CD14-positive monocyte (primary cell): ENCODE results near the gene ITGAV. TPM values are rescaled to one million over a fixed set of nuclear protein-coding genes. Genes with fewer than 3 reads are reported as not detected.

Experiments
- DNase-seq, 3 donors: peaks; one replicate each; pipeline ENCODE4 v3.0.0-alpha.2; 2011 to 2022
- H2AFZ ChIP-seq: 2 replicates; pipeline ENCODE4 v1.6.0; 2012; ENCODE audit warnings: mild to moderate bottlenecking, low read depth, low read length, inconsistent platforms; ENCODE audit not compliant: insufficient read depth, poor library complexity, severe bottlenecking
- H3K27ac ChIP-seq, 2 donors: 1 replicate in 1 of 2; 2 replicates in 1 of 2; pipeline ENCODE4 v1.5.1; 2012 to 2013; ENCODE audit warnings: low read length in 2 of 2, control low read depth in 1 of 2, inconsistent platforms in 1 of 2, low read depth in 1 of 2, mild to moderate bottlenecking in 1 of 2
- H3K27me3 ChIP-seq, 2 donors: one replicate each; pipeline versions ENCODE4 v1.6.0 to v1.6.1; 2011 to 2013; ENCODE audit warnings: low read length in 2 of 2; ENCODE audit not compliant: control insufficient read depth in 2 of 2, insufficient read depth in 2 of 2
- H3K36me3 ChIP-seq, 2 donors: replicated peaks in 1 of 2; 1 replicate in 1 of 2; 2 replicates in 1 of 2; pipeline versions ENCODE4 v1.5.1 to v1.6.1; 2012 to 2013; ENCODE audit warnings: low read length in 2 of 2, control low read depth in 1 of 2, inconsistent platforms in 1 of 2, mild to moderate bottlenecking in 1 of 2; ENCODE audit not compliant: insufficient read depth in 2 of 2, control insufficient read depth in 1 of 2
- H3K4me1 ChIP-seq, 2 donors: 1 replicate in 1 of 2; 2 replicates in 1 of 2; pipeline versions ENCODE4 v1.5.1 to v1.6.1; 2012 to 2013; ENCODE audit warnings: low read length in 2 of 2, control low read depth in 1 of 2, inconsistent platforms in 1 of 2, mild to moderate bottlenecking in 1 of 2, moderate library complexity in 1 of 2; ENCODE audit not compliant: insufficient read depth in 2 of 2, control insufficient read depth in 1 of 2
- H3K4me2 ChIP-seq: replicated peaks from 2 replicates; pipeline ENCODE3; 2012; ENCODE audit warnings: low read length, moderate library complexity, mild to moderate bottlenecking; ENCODE audit not compliant: poor library complexity, severe bottlenecking; ENCODE audit errors: extremely low read depth
- H3K4me3 ChIP-seq, 3 experiments: fragments of 200-600 bp in 1 of 3; sonication (generic) in 1 of 3; replicated peaks in 1 of 3; 1 replicate in 2 of 3; 2 replicates in 1 of 3; pipeline ENCODE4 v1.5.1; 2011 to 2013; ENCODE audit warnings: low read length in 3 of 3, mild to moderate bottlenecking in 3 of 3, control low read depth in 2 of 3, low read depth in 2 of 3, inconsistent platforms in 1 of 3, moderate library complexity in 1 of 3
- H3K79me2 ChIP-seq: 2 replicates; pipeline ENCODE4 v1.6.0; 2012; ENCODE audit warnings: mild to moderate bottlenecking, control low read depth, inconsistent platforms, low read length, moderate library complexity; ENCODE audit not compliant: insufficient read depth
- H3K9ac ChIP-seq: 2 replicates; pipeline ENCODE4 v1.6.0; 2017; ENCODE audit warnings: low read length, mild to moderate bottlenecking; ENCODE audit not compliant: insufficient read depth, poor library complexity, severe bottlenecking
- H3K9me3 ChIP-seq, 2 donors: replicated peaks in 1 of 2; 1 replicate in 1 of 2; 2 replicates in 1 of 2; pipeline versions ENCODE4 v1.5.1 to v1.6.1; 2012 to 2013; ENCODE audit warnings: low read length in 2 of 2, control low read depth in 1 of 2; ENCODE audit not compliant: control insufficient read depth in 1 of 2, insufficient read depth in 1 of 2
- H4K20me1 ChIP-seq: 2 replicates; pipeline ENCODE4 v1.6.0; 2012; ENCODE audit warnings: mild to moderate bottlenecking, low read length, control low read depth, moderate library complexity; ENCODE audit not compliant: insufficient read depth
- H3K27ac Mint-ChIP-seq, 7 donors: one replicate each; pipeline ENCODE4 v1.8.0; 2020; ENCODE audit warnings: mild to moderate bottlenecking in 7 of 7, mixed read lengths in 7 of 7, moderate library complexity in 6 of 7, inconsistent platforms in 2 of 7
- H3K27me3 Mint-ChIP-seq, 3 donors: one replicate each; pipeline ENCODE4 v1.8.0; 2021 to 2022; ENCODE audit warnings: low read depth in 3 of 3, mild to moderate bottlenecking in 3 of 3, mixed read lengths in 3 of 3, moderate library complexity in 3 of 3, inconsistent platforms in 1 of 3
- H3K36me3 Mint-ChIP-seq, 2 donors: one replicate each; pipeline ENCODE4 v1.8.0; 2020; ENCODE audit warnings: mixed read lengths in 2 of 2, inconsistent platforms in 1 of 2, mild to moderate bottlenecking in 1 of 2
- H3K4me1 Mint-ChIP-seq: one replicate; pipeline ENCODE4 v1.8.0; 2020; ENCODE audit warnings: mild to moderate bottlenecking, mixed read lengths
- H3K4me3 Mint-ChIP-seq, 2 donors: one replicate each; pipeline ENCODE4 v1.8.0; 2020; ENCODE audit warnings: mild to moderate bottlenecking in 2 of 2, mixed read lengths in 2 of 2, moderate library complexity in 1 of 2
- H3K9me3 Mint-ChIP-seq, 7 donors: one replicate each; pipeline ENCODE4 v1.8.0; 2020 to 2022; ENCODE audit warnings: mixed read lengths in 7 of 7, mild to moderate bottlenecking in 6 of 7, moderate library complexity in 6 of 7, inconsistent platforms in 2 of 7
- WGBS: methylation state at CpG from one replicate; pipeline ENCODE4 v1.1.5; 2013; ENCODE audit warnings: missing lambda C conversion rate; ENCODE audit not compliant: insufficient coverage; 5-methylcytosine and 5-hydroxymethylcytosine counted together
- intact Hi-C, 2 donors: fragments of 100-400 bp; cut with micrococcal nuclease; formaldehyde crosslinking; loops; one replicate each; pipeline versions ENCODE4 v1.15.0 to v1.15.1; 2023
- polyA plus RNA-seq, 3 donors: library from polyadenylated mRNA; depleted of rRNA in 1 of 3; unstranded in 2 of 3; stranded (reverse) in 1 of 3; fragments of 300-500 nt in 2 of 3; fragments of >200 nt in 1 of 3; fragmentation: Illumina TruSeq in 2 of 3; gene quantifications; 1 replicate in 2 of 3; 2 replicates in 1 of 3; pipeline ENCODE4 v1.2.3, GENCODE V29; 2012 to 2021
- TF ChIP-seq, protein P1 (sequence below): fragments of 200-600 bp; IDR thresholded peaks from one replicate; pipeline ENCODE4 v1.8.0; 2022; ENCODE audit warnings: antibody characterized with exemption, mild to moderate bottlenecking

The ITGAV gene
- polyA plus RNA-seq, 3 donors = 4.9 to 8.2 (median 6.0) TPM

DNA sequence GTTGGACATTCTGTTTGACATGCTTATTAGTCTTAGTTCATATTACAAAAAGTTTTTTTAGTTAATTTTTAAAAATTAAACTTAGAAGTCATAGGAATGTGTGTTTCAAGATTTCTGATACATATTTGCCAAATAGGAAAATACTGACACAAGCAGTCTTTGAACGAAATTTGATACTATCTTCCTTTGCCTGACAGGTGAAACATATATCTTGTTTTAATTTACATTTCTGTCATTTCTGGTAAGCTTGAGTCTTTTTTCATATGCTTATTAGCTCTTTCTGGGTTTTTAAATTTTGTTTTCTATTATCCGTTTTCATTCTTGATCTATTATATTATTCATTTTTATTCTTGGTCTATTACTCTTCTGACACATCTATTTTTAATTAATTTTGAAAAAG, 24.5 kb downstream of the ITGAV start:
- no peak for DNase-seq
- Mint-ChIP-seq H3K9me3 (no peaks in the 10 kb centered on the region), H3K4me3 (no peak overlapping the region), H3K27me3 (peaks cover 0 to 2% (median 0%) of the 10 kb centered on the region in 3 donors), H3K4me1 (no peaks in the 10 kb centered on the region), H3K27ac (no peak overlapping the region), H3K36me3 (peaks cover 0 to 2% of the 10 kb centered on the region in 2 donors)
- H3K9me3 ChIP-seq = no peaks in the 10 kb centered on the region
- H4K20me1 ChIP-seq = no peaks in the 10 kb centered on the region
- H3K4me1 ChIP-seq = no peaks in the 10 kb centered on the region
- peaks cover 0 to 3% of the 10 kb centered on the region in 2 donors for H3K36me3 ChIP-seq
- no peak overlapping the region for H3K4me3 ChIP-seq
- no peaks in the 10 kb centered on the region for H3K79me2 ChIP-seq
- no peak overlapping the region for H3K9ac ChIP-seq
- intact Hi-C loops = no loop called here
- TF ChIP-seq, protein P1, sequence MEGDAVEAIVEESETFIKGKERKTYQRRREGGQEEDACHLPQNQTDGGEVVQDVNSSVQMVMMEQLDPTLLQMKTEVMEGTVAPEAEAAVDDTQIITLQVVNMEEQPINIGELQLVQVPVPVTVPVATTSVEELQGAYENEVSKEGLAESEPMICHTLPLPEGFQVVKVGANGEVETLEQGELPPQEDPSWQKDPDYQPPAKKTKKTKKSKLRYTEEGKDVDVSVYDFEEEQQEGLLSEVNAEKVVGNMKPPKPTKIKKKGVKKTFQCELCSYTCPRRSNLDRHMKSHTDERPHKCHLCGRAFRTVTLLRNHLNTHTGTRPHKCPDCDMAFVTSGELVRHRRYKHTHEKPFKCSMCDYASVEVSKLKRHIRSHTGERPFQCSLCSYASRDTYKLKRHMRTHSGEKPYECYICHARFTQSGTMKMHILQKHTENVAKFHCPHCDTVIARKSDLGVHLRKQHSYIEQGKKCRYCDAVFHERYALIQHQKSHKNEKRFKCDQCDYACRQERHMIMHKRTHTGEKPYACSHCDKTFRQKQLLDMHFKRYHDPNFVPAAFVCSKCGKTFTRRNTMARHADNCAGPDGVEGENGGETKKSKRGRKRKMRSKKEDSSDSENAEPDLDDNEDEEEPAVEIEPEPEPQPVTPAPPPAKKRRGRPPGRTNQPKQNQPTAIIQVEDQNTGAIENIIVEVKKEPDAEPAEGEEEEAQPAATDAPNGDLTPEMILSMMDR = no peak
- no peak overlapping the region for H3K27ac ChIP-seq
- H3K27me3 ChIP-seq = no peaks in the 10 kb centered on the region
- no CpG with 5 or more reads among the region's 2 CpGs for whole genome bisulfite sequencing
- no peak overlapping the region for H3K4me2 ChIP-seq
- no peak overlapping the region for H2AFZ ChIP-seq

DNA sequence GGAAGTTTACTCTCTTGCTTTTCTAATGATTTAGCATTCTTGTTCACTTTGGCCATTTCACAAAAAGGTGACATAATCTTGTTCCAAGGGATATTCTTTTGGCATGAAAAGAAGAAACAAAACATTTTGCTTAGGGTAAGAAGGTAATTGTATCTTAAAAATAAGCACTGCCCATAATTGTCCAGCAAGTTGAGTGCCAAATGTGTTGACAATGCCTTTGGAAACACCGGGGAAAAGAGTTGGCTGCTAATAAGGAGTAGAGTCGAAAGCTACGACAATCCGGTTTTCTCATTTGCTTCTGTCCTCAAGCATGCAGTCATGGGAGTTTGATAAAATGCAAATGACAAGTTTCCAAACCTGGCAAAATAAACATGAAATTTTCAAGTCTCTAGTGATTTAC, 27.3 kb downstream of the ITGAV start:
- no peak for DNase-seq
- H3K4me2 ChIP-seq = no peak overlapping the region
- no CpG with 5 or more reads among the region's 4 CpGs for WGBS
- intact Hi-C loops = no loop called here
- Mint-ChIP-seq H3K4me1 (no peaks in the 10 kb centered on the region), H3K27ac (no peak overlapping the region), H3K36me3 (no peaks in the 10 kb centered on the region), H3K9me3 (no peaks in the 10 kb centered on the region), H3K4me3 (no peak overlapping the region), H3K27me3 (peaks cover 0 to 2% (median 0%) of the 10 kb centered on the region in 3 donors)
- H2AFZ ChIP-seq = no peak overlapping the region
- no peaks in the 10 kb centered on the region for H3K79me2 ChIP-seq
- no peak overlapping the region for H3K27ac ChIP-seq
- no peaks in the 10 kb centered on the region for H3K27me3 ChIP-seq
- H3K9ac ChIP-seq = no peak overlapping the region
- no peaks in the 10 kb centered on the region for H4K20me1 ChIP-seq
- H3K36me3 ChIP-seq = peaks cover 0 to 2% of the 10 kb centered on the region in 2 donors
- no peaks in the 10 kb centered on the region for H3K9me3 ChIP-seq
- no peaks in the 10 kb centered on the region for H3K4me1 ChIP-seq
- TF ChIP-seq, protein P1 = no peak
- no peak overlapping the region for H3K4me3 ChIP-seq
